ENCODE measurements around the gene RNF144A.

The RNF144A gene

GRCh38 chr2:7027956-7028655 is 110.9 kb downstream of the RNF144A start:
- no peak for DNase-seq

GRCh38 chr2:7028846-7029245 is 111.6 kb downstream of the RNF144A start:
- no peak for DNase-seq

GRCh38 chr2:7029291-7030059 is 112.3 kb downstream of the RNF144A start:
- no peak for DNase-seq

- DNase-seq: no peak
Measured at GRCh38 chr2:7030810-7031209, 113.6 kb downstream of the RNF144A start.

GRCh38 chr2:7031547-7032245 is 114.5 kb downstream of the RNF144A start:
- peak; percentile 73 to 75 for DNase-seq

GRCh38 chr2:7032371-7032770 is 115.2 kb downstream of the RNF144A start:
- DNase-seq: no peak

GRCh38 chr2:7033136-7033960 is 116.1 kb downstream of the RNF144A start:
- no peak for DNase-seq

- no peak for DNase-seq
Measured at GRCh38 chr2:7034303-7034702, 117.1 kb downstream of the RNF144A start.

- DNase-seq: no peak
Measured at GRCh38 chr2:7035884-7036283, 118.7 kb downstream of the RNF144A start.

GRCh38 chr2:7037340-7038333 is 120.4 kb downstream of the RNF144A start:
- peak; percentile 57 to 63 for DNase-seq

GRCh38 chr2:7040547-7040946 is 123.3 kb downstream of the RNF144A start:
- no peak for DNase-seq

- no peak for DNase-seq
Measured at GRCh38 chr2:7041421-7041820, 124.2 kb downstream of the RNF144A start.

- DNase-seq: no peak
Measured at GRCh38 chr2:7043690-7044089, 126.5 kb downstream of the RNF144A start.

GRCh38 chr2:7044253-7045250 is 127.3 kb downstream of the RNF144A start:
- DNase-seq: peak; percentile 61 to 68

- DNase-seq: no peak
Measured at GRCh38 chr2:7045601-7046590, 128.7 kb downstream of the RNF144A start.

GRCh38 chr2:7047661-7048060 is 130.4 kb downstream of the RNF144A start:
- DNase-seq: no peak

GRCh38 chr2:7048762-7049294 is 131.6 kb downstream of the RNF144A start:
- no peak for DNase-seq

GRCh38 chr2:7052404-7052803 is 135.2 kb downstream of the RNF144A start:
- DNase-seq: peak in 1 of 2 donors; percentile 13
